Psoas muscle (tissue), 8 donors: ENCODE data around the gene DLEU7. TPM values are rescaled to one million over a fixed set of nuclear protein-coding genes. Genes with fewer than 3 reads are reported as not detected.

Experiments
- ATAC-seq, 4 donors: fragments of 200-7000 bp; cut with Tn5 transposase; one replicate each; pipeline ENCODE4 v1.9.1; 2020; ENCODE audit warnings: moderate library complexity in 3 of 4, mild to moderate bottlenecking in 2 of 4
- DNase-seq, 2 donors: peaks; one replicate each; pipeline ENCODE4 v3.0.0-alpha.2; 2020
- H3K27ac ChIP-seq: fragments of 200-600 bp; one replicate; pipeline ENCODE4 v1.8.0; 2022
- H3K27me3 ChIP-seq, 3 donors: fragments of 200-600 bp in 1 of 3; one replicate each; pipeline versions ENCODE4 v1.6.1 to v1.8.0; 2013 to 2022; ENCODE audit warnings: low read length in 2 of 3, mild to moderate bottlenecking in 2 of 3, moderate library complexity in 1 of 3; ENCODE audit not compliant: insufficient read depth in 3 of 3
- H3K36me3 ChIP-seq, 2 donors: fragments of 200-600 bp in 1 of 2; one replicate each; pipeline versions ENCODE4 v1.6.1 to v1.8.0; 2013 to 2022; ENCODE audit warnings: low read depth in 1 of 2, mild to moderate bottlenecking in 1 of 2, moderate library complexity in 1 of 2; ENCODE audit not compliant: insufficient read depth in 1 of 2
- H3K4me1 ChIP-seq: fragments of 200-600 bp; one replicate; pipeline ENCODE4 v1.8.0; 2022
- H3K4me3 ChIP-seq: fragments of 200-600 bp; one replicate; pipeline ENCODE4 v1.8.0; 2022; ENCODE audit warnings: mild to moderate bottlenecking
- H3K9me3 ChIP-seq: fragments of 200-600 bp; one replicate; pipeline ENCODE4 v1.8.0; 2022
- WGBS, 3 donors: extraction: QIAGEN DNeasy Blood & Tissue Kit; methylation state at CpG; one replicate each; pipeline versions ENCODE4 v1.1.6 to v1.1.7; 2013; 5-methylcytosine and 5-hydroxymethylcytosine counted together
- intact Hi-C, 2 donors: fragments of 100-400 bp; cut with DNase I; formaldehyde crosslinking; loops; one replicate each; pipeline versions ENCODE4 v1.11.0 to v1.14.2; 2022
- polyA plus RNA-seq, 3 donors: library from polyadenylated mRNA; stranded (reverse); fragments of 200-250 nt; gene quantifications; one replicate each; pipeline ENCODE4 v1.2.3, GENCODE V29; 2013
- total RNA-seq, 4 donors: library from RNA; stranded (reverse); fragmentation: NEBNext Ultra II Directional in 2 of 4; extraction: Animal tissue kit (Norgen Biotek cat#: 25700) in 2 of 4; gene quantifications; one replicate each; pipeline versions ENCODE4 v1.2.1 to v1.2.4, GENCODE V29; 2021 to 2023
- TF ChIP-seq, protein P1 (sequence below): fragments of 200-600 bp; IDR thresholded peaks from one replicate; pipeline ENCODE4 v1.8.0; 2022; ENCODE audit warnings: antibody characterized with exemption
- donor health status: healthy with polysubstance abuse.
- donor health status: DM: no; HTN: no; CAD: no; lungs with moderate emphysema.
- donor health status: Bipolar disorder and iron deficiency.
- donor health status: healthy.
- donor health status: DM: yes; HTN: yes; CAD: no.
- donor health status: DM: no; HTN: no; CAD: no.
- donor health status: DM: no; HTN: no; CAD: no.
- donor health status: DM: yes; HTN: yes; CAD: no.

The DLEU7 gene
- total and polyA plus RNA-seq, 7 donors: 0.03 to 0.15 (median 0.05) TPM; not detected in 4

DNA sequence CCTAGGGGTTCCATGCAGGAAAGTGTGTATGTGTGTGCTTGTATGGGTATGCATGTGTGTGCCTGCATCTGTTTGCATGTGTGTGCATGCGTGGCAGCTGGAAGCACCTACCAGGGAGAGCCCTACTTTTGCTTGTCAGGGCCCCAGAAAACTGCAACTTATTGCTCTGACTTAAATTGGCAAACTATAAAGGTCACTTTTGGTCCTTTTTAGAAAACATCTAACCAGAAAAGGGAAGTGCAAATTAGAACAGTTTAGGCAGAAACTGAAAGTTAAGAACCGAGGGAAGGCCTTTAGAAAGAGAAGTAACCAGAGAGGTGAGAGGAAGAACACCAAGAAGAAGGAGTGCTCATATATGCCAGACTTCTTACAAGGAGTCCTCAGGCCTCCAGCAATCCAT, 32.5 kb downstream of the DLEU7 start:
- Histone ChIP-seq H3K4me3 (no peak overlapping the region), H3K27ac (no peak overlapping the region), H3K4me1 (no peaks in the 10 kb centered on the region), H3K27me3 (no peaks in the 10 kb centered on the region), H3K36me3 (no peaks in the 10 kb centered on the region), H3K9me3 (no peaks in the 10 kb centered on the region)
- intact Hi-C loops: loop anchor here in 1 of 2 donors (10.0 kb wide), 1 partner anchor 836 kb away; no protein-coding TSS in a partner anchor
- no peak for ATAC-seq
- WGBS, 3 donors: 60 to 83% (median 61%) methylated on average over 2 of the region's 2 CpGs
- TF ChIP-seq, protein P1, sequence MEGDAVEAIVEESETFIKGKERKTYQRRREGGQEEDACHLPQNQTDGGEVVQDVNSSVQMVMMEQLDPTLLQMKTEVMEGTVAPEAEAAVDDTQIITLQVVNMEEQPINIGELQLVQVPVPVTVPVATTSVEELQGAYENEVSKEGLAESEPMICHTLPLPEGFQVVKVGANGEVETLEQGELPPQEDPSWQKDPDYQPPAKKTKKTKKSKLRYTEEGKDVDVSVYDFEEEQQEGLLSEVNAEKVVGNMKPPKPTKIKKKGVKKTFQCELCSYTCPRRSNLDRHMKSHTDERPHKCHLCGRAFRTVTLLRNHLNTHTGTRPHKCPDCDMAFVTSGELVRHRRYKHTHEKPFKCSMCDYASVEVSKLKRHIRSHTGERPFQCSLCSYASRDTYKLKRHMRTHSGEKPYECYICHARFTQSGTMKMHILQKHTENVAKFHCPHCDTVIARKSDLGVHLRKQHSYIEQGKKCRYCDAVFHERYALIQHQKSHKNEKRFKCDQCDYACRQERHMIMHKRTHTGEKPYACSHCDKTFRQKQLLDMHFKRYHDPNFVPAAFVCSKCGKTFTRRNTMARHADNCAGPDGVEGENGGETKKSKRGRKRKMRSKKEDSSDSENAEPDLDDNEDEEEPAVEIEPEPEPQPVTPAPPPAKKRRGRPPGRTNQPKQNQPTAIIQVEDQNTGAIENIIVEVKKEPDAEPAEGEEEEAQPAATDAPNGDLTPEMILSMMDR: no peak
- no peak for DNase-seq

- no peaks in the 10 kb centered on the region for H3K4me1 ChIP-seq
- ATAC-seq (no peak), DNase-seq (no peak)
- intact Hi-C loops: loop anchor here in 1 of 2 donors (10.0 kb wide), 1 partner anchor 836 kb away; no protein-coding TSS in a partner anchor
- WGBS, 3 donors: 56 to 80% (median 61%) methylated on average over 4 of the region's 4 CpGs
- H3K27me3 ChIP-seq: no peaks in the 10 kb centered on the region
- H3K27ac ChIP-seq: no peak overlapping the region
- peaks cover 3% of the 10 kb centered on the region for H3K9me3 ChIP-seq
- H3K4me3 ChIP-seq: no peak overlapping the region
- TF ChIP-seq, protein P1: no peak
- H3K36me3 ChIP-seq: no peaks in the 10 kb centered on the region
These were observed 33.0 kb downstream of the DLEU7 start for GRCh38 chr13:50810468-50810867.

- intact Hi-C loops: loop anchor here (10.0 kb wide), 2 partner anchors 435 to 835 kb away; no protein-coding TSS in a partner anchor
- H3K4me3 ChIP-seq: no peak overlapping the region
- H3K27me3 ChIP-seq: no peaks in the 10 kb centered on the region
- no peak overlapping the region for H3K27ac ChIP-seq
- no peaks in the 10 kb centered on the region for H3K36me3 ChIP-seq
- TF ChIP-seq, protein P1: no peak
- H3K4me1 ChIP-seq: no peaks in the 10 kb centered on the region
- WGBS, 3 donors: 39 to 53% (median 44%) methylated on average over 8 of the region's 8 CpGs
- ATAC-seq: no peak
- DNase-seq: no peak
- peaks cover 8% of the 10 kb centered on the region for H3K9me3 ChIP-seq
These were observed 34.1 kb downstream of the DLEU7 start for GRCh38 chr13:50809133-50810090.

DNA sequence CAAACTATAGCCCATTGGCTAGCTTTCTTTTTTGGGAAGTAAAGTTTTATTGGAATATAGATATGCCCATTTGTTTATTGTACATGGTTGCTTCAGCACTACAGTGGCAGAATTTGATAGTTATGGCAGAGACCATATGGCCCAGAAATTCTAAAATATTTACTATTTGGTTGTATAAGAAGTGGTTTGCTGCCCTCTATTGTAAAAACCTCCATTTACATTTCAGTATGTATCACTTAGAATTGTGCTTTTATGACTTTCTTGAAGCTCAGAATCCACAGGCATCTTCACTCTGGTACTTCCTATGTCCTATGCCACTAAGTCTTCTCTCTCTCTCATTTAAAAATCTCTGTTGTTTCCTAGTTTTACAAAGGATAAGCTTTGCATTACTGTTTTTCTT, 37.7 kb downstream of the DLEU7 start:
- H3K9me3 ChIP-seq: peaks cover 8% of the 10 kb centered on the region
- intact Hi-C loops: loop anchor here in 1 of 2 donors (10.0 kb wide), 1 partner anchor 431 kb away; no protein-coding TSS in a partner anchor
- no peak overlapping the region for H3K4me3 ChIP-seq
- TF ChIP-seq, protein P1: no peak
- no peaks in the 10 kb centered on the region for H3K27me3 ChIP-seq
- H3K27ac ChIP-seq: no peak overlapping the region
- H3K4me1 ChIP-seq: peaks cover 4% of the 10 kb centered on the region
- H3K36me3 ChIP-seq: no peaks in the 10 kb centered on the region
- DNase-seq: no peak
- ATAC-seq: no peak
